HepG2 (cell line): ENCODE data around the gene MBD3L2. TPM values are rescaled to one million over a fixed set of nuclear protein-coding genes. Genes with fewer than 3 reads are reported as not detected.

ENCODE experiments used
- ATM ChIP-seq: fragments of 450-650 bp; IDR thresholded peaks from 2 replicates; pipeline ENCODE4 v1.7.1; 2017; ENCODE audit warnings: mild to moderate bottlenecking, borderline replicate concordance
- BHLHE40 ChIP-seq: IDR thresholded peaks from 2 replicates; pipeline ENCODE4 v1.6.1; 2011; ENCODE audit warnings: low read length, improper control_type of control experiment
- CBFB ChIP-seq: sonication (generic); formaldehyde crosslinking; IDR thresholded peaks from 2 replicates; pipeline ENCODE4 v1.4.0; 2020; ENCODE audit warnings: missing genetic modification reagents
- CEBPG ChIP-seq: IDR thresholded peaks from 2 replicates; pipeline ENCODE4 v1.6.1; 2016
- FOXJ3 ChIP-seq: sonication (generic); formaldehyde crosslinking; IDR thresholded peaks from 2 replicates; pipeline ENCODE4 v1.4.0; 2020; ENCODE audit warnings: missing genetic modification reagents, mild to moderate bottlenecking, borderline replicate concordance
- GTF2F1 ChIP-seq: fragments of 150-350 bp; IDR thresholded peaks from 2 replicates; pipeline ENCODE4 v1.6.1; 2014; ENCODE audit warnings: low read length
- HMGA1 ChIP-seq: sonication (generic); formaldehyde crosslinking; conservative IDR thresholded peaks from 2 replicates; pipeline ENCODE4 v1.4.0; 2020; ENCODE audit warnings: missing genetic modification reagents
- KIAA2018 ChIP-seq: sonication (generic); formaldehyde crosslinking; IDR thresholded peaks from 2 replicates; pipeline ENCODE4 v1.5.0; 2020; ENCODE audit warnings: mild to moderate bottlenecking, missing genetic modification reagents, borderline replicate concordance
- NR1H2 ChIP-seq: sonication (generic); formaldehyde crosslinking; IDR thresholded peaks from 2 replicates; pipeline ENCODE4 v1.8.1; 2022; ENCODE audit warnings: low read depth, missing genetic modification reagents, borderline replicate concordance
- REPIN1 ChIP-seq: sonication (generic); formaldehyde crosslinking; IDR thresholded peaks from 2 replicates; pipeline ENCODE4 v1.8.0; 2022; ENCODE audit warnings: missing genetic modification reagents, low read depth, mild to moderate bottlenecking, borderline replicate concordance
- RNF2 ChIP-seq: fragments of 450-650 bp; conservative IDR thresholded peaks from 2 replicates; pipeline ENCODE4 v1.6.1; 2016; ENCODE audit warnings: low read depth
- SNAPC2 ChIP-seq: sonication (generic); formaldehyde crosslinking; IDR thresholded peaks from 2 replicates; pipeline ENCODE4 v1.8.1; 2022; ENCODE audit warnings: mild to moderate bottlenecking, missing genetic modification reagents
- STAG1 ChIP-seq: sonication (generic); formaldehyde crosslinking; IDR thresholded peaks from 2 replicates; pipeline ENCODE4 v1.4.0; 2020; ENCODE audit warnings: missing genetic modification reagents
- SYNCRIP ChIP-seq: fragments of 200-400 bp; formaldehyde crosslinking; IDR thresholded peaks from 2 replicates; pipeline ENCODE4 v1.6.1; 2018; ENCODE audit warnings: mild to moderate bottlenecking, low read depth, low read length; ENCODE audit not compliant: insufficient read depth
- THAP11 ChIP-seq: IDR thresholded peaks from 2 replicates; pipeline ENCODE4 v1.6.1; 2016; ENCODE audit warnings: missing biosample characterization, missing genetic modification reagents
- ZNF576 ChIP-seq: sonication (generic); formaldehyde crosslinking; IDR thresholded peaks from 2 replicates; pipeline ENCODE4 v1.4.0; 2020; ENCODE audit warnings: mild to moderate bottlenecking, missing genetic modification reagents
- ZNF7 ChIP-seq: IDR thresholded peaks from 2 replicates; pipeline ENCODE4 v1.6.1; 2016; ENCODE audit warnings: missing biosample characterization, missing genetic modification reagents
- polyA plus RNA-seq, 8 experiments: library from polyadenylated mRNA; depleted of rRNA in 3 of 8; stranded (reverse) in 7 of 8; unstranded in 1 of 8; fragments of >200 nt; fragmentation: Illumina TruSeq in 4 of 8; extraction: Trizol in 4 of 8; gene quantifications; 2 replicates each; pipeline versions ENCODE4 v1.2.1 to v1.2.3, GENCODE V29; 2011 to 2016; ENCODE audit warnings: low read depth in 4 of 8, missing spikeins in 1 of 8, mixed read lengths in 1 of 8; ENCODE audit not compliant: insufficient read depth in 1 of 8
- total RNA-seq, 5 experiments: library from RNA; depleted of rRNA; stranded (reverse); fragments of >200 nt; fragmentation: Illumina TruSeq; extraction: Trizol; gene quantifications; 2 replicates each; pipeline ENCODE4 v1.2.3, GENCODE V29; 2016; ENCODE audit warnings: low read depth in 1 of 5

MBD3L2 gene
- total and polyA plus RNA-seq, 2 of the 13 experiments (the other 11 are each of a cell fraction or from before 2014, with no cell fraction given): not detected

- TF ChIP-seq ZNF576 (no peak), GTF2F1 (no peak), REPIN1 (no peak), CBFB (CRISPR knock-in tag) (no peak; the same call in 1 of the 2 replicates), NR1H2 (CRISPR knock-in tag) (no peak), HMGA1 (no peak), STAG1 (no peak), ZNF7 (CRISPR knock-in tag) (no peak), ATM (no peak), CEBPG (no peak; the same call in 1 of the 2 replicates), KIAA2018 (CRISPR knock-in tag) (no peak), THAP11 (CRISPR knock-in tag) (no peak; the same call in 1 of the 2 replicates), FOXJ3 (CRISPR knock-in tag) (no peak), SNAPC2 (CRISPR knock-in tag) (no peak), BHLHE40 (no peak), SYNCRIP (no peak), RNF2 (no peak)
These were observed 49.8 kb downstream of the MBD3L2 start (continued) for GRCh38 chr19:7098701-7099596.
